Right lung (tissue), 10 donors: ENCODE measurements around the gene GPD1. TPM values are rescaled to one million over a fixed set of nuclear protein-coding genes. Genes with fewer than 3 reads are reported as not detected.

Source experiments
- DNase-seq, 2 donors: peaks; one replicate each; pipeline ENCODE4 v3.0.0-alpha.2; 2013
- long read RNA-seq, 8 donors: transcript quantifications; one replicate each; lab custom pipeline, GENCODE V29; 2026
- polyA plus RNA-seq, 5 donors: library from polyadenylated mRNA; unstranded; fragments of 120-200 nt; gene quantifications; one replicate each; pipeline versions ENCODE4 v1.2.1 to v1.2.3, GENCODE V29; 2013; ENCODE audit warnings: inconsistent platforms in 1 of 5, low replicate concordance in 1 of 5; ENCODE audit not compliant: insufficient read length in 5 of 5, insufficient read depth in 1 of 5

The GPD1 gene
- polyA plus RNA-seq, result 1 to 10 TPM in 2 of 5 donors, under 1 TPM in 3; 0.44 to 3.5 (median 0.72) TPM
- long read RNA-seq, donor 1, result 0 reads
- long read RNA-seq, donor 2, result 0 reads
- long read RNA-seq, donor 3, result 0 reads
- long read RNA-seq, donor 4, result 0 reads
- long read RNA-seq, donor 5, result 0 reads
- long read RNA-seq, donor 6, partial matches to known transcripts, result 0 of 1 reads
- long read RNA-seq, donor 6, other reads (novel, unspliced or antisense), result 0 of 1 reads
- long read RNA-seq, donor 7, result 0 reads
- long read RNA-seq, donor 8, result 0 reads

- DNase-seq, result no peak
These were observed at the start of gene GPD1 for GRCh38 chr12:50103767-50104321. GPD1 (plus strand) TSS chr12:50104008; CDS start chr12:50104051, 43 bp downstream.

- DNase-seq, result no peak
These were observed 47.8 kb upstream of the GPD1 start for GRCh38 chr12:50055831-50056638.

- DNase-seq, result no peak
These were observed 47.2 kb upstream of the GPD1 start for GRCh38 chr12:50056639-50056976.

GRCh38 chr12:50057000-50057841 lies 46.6 kb upstream of the GPD1 start, which contains the start of gene ASIC1:
ASIC1 (plus strand) TSS chr12:50057596; CDS start chr12:50058767, 1,171 bp downstream.
- DNase-seq, result peak; percentile 73 to 74

- no peak for DNase-seq
These were observed 45.7 kb upstream of the GPD1 start for GRCh38 chr12:50057896-50058670.

- no peak for DNase-seq
These were observed 45.0 kb upstream of the GPD1 start for GRCh38 chr12:50058743-50059312.

- DNase-seq, result no peak
These were observed 44.2 kb upstream of the GPD1 start for GRCh38 chr12:50059440-50060119.

- DNase-seq, result no peak
These were observed 43.7 kb upstream of the GPD1 start for GRCh38 chr12:50060120-50060468.

GRCh38 chr12:50061171-50061570 lies 42.6 kb upstream of the GPD1 start:
- no peak for DNase-seq

GRCh38 chr12:50061946-50062686 lies 41.7 kb upstream of the GPD1 start:
- no peak for DNase-seq

GRCh38 chr12:50062728-50063460 lies 40.9 kb upstream of the GPD1 start:
- DNase-seq, result no peak

GRCh38 chr12:50065726-50066310 lies 38.0 kb upstream of the GPD1 start:
- DNase-seq, result no peak

- DNase-seq, result no peak
These were observed 37.4 kb upstream of the GPD1 start for GRCh38 chr12:50066402-50066801.

GRCh38 chr12:50069069-50069468 lies 34.7 kb upstream of the GPD1 start:
- DNase-seq, result no peak

- DNase-seq, result no peak
These were observed 34.3 kb upstream of the GPD1 start for GRCh38 chr12:50069539-50069938.

- peak; percentile 72 to 85 for DNase-seq
These were observed 33.3 kb upstream of the GPD1 start for GRCh38 chr12:50070314-50071060.

- no peak for DNase-seq
These were observed 31.5 kb upstream of the GPD1 start for GRCh38 chr12:50072198-50072907.
